NCI-H1105 treated with DMSO at 0.1 percent for 48 hours (cell line): ENCODE results near the gene ZNF567.
"Not testable (repeated sequence)": the region's sequence is repeated elsewhere in the genome, so short reads cannot be mapped to it uniquely, and the experiment has no call there.

Experiments used
- DNase-seq: peaks from one replicate; lab custom pipeline; 2025; lab: John Stamatoyannopoulos, UW

The ZNF567 gene

GRCh38 chr19:36687214-36688056 is at the start of gene ZNF567:
ZNF567 (plus strand) TSS chr19:36687612; CDS start chr19:36694868, 7,256 bp downstream.
- peak; percentile 94 for DNase-seq

DNA sequence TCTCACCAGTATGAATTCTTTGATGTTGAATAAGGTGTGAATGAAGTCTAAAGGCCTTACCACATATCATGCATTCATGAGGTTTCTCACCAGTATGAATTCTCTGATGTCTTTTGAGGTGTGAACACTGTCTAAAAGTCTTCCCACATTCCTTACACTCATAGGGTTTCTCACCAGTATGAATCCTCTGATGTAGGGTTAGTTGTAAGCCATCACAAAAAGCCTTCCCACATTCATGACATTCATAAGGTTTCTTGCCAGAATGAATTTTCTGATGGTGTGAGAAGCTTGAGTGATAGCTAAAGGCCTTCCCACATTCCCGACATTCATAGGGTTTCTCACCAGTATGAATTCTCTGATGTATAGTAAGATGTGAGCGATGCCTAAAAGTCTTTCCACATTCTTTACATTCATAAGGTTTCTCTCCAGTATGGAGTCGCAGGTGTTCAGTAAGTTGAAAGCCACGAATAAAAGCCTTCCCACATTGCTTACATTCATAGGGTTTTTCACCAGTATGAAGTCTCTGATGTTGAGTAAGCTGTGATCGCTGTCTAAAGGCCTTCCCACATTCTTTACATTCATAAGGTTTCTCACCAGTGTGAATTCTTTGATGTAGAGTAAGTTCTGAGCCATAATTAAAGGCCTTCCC is 48.4 kb upstream of the ZNF567 start:
- no peak for DNase-seq

DNA sequence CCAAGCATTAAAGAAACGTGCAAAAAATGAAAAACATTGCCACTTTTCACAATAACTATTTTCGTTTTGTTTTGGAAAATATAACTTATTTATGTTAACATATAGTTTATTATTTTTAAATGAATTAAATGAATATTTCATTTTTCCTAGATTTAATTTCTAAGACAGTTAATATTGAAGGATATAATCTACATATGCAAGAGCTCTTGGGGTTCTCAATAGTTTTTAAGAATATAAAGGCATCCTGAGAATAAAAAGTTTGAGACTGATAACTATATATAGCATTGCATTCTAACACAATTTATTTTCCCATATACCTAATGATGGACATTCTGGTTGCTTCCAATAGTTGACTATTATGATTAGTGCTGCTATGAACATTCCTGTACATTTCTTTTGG is 40.7 kb upstream of the ZNF567 start:
- no peak for DNase-seq

DNA sequence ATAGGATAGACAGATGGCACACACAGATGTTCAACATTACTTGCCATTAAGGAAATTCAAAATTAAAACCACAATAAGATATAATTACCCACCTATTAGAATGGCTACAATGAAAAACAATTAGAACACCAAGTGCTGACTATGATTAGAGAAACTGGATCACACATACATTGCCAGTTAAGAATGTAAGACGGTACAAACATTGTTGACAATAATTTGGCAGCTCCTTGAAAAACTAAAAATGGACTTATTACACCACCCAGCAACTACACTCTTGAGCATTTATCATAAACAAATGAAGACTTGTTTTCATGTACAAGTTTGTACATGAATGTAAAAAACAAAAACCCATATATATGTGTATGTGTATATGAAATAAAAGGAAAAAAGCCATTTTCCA is 34.5 kb upstream of the ZNF567 start:
- peak; percentile 83 for DNase-seq

- no peak for DNase-seq
Observed at GRCh38 chr19:36665832-36666231, 21.6 kb upstream of the ZNF567 start.

DNA sequence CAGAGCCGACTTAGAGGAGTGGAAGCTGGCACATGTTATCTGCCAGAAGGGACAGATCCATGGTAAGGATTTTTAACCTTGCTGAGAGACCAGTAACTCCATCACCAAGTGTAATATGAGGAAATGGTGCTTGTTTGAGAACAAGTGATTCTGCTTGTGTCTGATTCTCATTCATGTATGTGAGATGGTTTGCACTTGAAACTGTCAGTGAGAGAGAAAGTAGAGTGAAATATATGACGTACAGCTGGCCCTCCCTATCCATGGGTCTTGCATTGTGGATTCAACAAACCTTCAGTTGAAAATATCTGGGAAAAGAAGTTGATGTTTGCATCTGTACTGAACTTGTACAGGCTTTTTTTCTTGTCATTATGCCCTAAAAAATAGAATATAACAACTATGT is 18.8 kb upstream of the ZNF567 start:
- no peak for DNase-seq

DNA sequence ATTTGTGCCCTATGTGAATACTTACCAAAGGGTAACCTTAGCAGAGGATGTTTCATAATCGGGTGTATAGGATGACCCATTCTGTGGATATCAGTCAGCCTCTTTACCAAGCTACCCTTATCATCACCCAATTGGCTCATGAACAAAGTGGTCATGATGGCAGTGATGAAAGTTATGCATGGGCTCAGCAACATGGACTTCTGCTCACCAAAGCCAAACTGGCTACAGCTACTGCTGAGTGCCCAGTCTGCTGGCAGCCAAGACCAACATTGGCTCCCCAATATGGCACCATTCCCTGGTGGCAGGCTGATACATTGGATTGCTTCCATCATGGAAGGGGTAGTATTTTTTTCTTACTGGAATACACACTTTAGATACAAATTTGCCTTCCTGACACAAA is 15.0 kb upstream of the ZNF567 start:
- no peak for DNase-seq

DNA sequence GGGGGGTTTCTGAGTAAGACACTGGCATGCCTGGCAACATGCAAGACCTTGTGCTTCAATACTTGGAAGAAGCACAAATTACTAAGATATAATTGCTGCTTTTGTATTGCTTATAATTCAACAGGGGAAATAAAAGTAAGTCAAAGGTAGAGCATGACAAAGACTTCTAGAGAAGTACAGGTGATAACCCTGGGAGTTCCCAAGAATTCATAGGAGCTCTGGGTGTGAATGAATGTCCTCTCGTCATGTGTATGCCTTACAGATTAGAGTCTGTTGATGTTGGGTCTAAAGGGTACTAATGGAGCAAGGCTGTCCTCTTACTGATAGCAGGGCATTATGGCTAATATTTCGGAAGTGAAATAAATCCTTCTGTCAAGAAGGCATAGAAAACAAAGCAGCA is 13.2 kb upstream of the ZNF567 start:
- no peak for DNase-seq

- no peak for DNase-seq
Observed at GRCh38 chr19:36679455-36679854, 8.0 kb upstream of the ZNF567 start.

DNA sequence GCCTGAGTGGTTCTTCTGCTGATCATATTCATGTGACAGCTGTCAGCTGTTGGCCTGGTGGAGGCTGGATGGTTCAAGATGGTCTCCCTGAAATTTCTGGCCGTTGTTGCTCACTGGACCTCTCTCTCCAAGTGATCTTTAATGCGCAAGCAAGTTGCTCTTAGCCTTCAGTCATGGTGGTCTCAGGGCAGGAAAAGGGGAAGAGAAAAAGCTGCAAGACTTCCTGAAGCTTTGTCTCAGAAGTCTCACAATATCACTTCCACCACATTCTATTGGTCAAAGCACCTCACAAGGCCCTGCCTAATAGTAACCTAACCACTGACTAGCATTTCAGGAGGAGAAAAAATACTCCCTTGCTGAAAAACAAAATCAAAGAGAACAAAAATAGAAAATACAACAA is 1.6 kb upstream of the ZNF567 start:
- no peak for DNase-seq

- peak; percentile 42 for DNase-seq
Observed at GRCh38 chr19:36686365-36687213, 823 bp upstream of the ZNF567 start.

DNA sequence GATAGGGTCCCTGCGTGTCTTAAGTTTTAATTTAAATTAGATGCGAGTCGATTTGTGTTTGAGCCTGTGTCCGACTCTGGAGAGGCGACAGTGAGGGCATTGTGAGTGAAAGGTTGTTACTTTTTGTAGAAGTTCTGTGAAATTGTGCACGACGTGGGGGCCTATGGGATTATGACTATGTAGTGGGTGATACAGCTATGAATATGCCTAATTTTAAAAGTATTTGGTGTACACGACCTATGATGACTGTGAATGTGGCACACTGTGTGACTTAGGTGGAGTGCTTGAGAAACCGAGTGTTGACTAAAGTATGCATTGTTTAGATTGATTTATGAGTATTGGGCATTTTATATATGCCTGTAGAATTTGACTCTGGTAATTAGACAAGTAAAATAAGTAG is 646 bp downstream of the ZNF567 start:
- no peak for DNase-seq

DNA sequence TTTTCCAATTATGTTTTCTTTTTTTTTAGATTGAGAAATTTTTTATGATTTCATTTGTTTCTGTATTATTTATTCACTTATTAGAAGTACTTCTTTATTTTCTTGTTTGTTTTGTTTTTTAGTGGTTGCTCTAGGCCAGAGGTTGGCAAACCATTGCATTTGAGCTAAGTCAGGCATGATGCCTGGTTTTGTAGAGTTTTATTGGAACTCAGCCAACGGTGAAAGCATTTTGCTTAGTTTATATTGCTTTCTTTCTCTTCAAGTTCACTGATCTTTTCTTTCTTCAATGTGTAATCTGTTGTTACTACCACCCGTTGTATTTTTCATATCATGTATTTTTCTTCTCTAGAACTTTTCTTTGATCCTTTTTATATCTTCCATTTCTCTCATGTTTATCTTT is 19.7 kb downstream of the ZNF567 start:
- DNase-seq = no peak

GRCh38 chr19:36709423-36709822 is 22.0 kb downstream of the ZNF567 start:
- no peak for DNase-seq

GRCh38 chr19:36719687-36720556 is 32.5 kb downstream of the ZNF567 start:
- no peak for DNase-seq

DNA sequence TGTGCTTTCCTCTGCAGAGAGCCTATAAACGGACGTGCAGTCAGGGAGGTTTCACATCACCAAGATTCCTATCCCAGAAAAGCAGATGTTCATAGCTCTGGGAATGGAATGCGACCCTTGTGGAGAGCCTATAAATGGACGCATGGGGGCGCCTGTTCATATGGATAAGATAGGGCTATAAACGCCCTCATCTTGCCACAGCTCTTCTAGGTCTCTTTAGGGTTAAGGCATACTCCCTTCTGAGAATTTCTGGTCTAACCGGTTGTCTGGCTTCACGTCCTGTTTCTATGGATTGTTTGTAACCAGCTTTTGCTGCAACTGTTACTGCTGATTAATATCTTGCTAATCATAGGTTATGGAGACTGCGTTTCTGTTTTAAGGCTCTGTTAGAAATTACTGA is 48.8 kb downstream of the ZNF567 start:
- not testable (repeated sequence) for DNase-seq

DNA sequence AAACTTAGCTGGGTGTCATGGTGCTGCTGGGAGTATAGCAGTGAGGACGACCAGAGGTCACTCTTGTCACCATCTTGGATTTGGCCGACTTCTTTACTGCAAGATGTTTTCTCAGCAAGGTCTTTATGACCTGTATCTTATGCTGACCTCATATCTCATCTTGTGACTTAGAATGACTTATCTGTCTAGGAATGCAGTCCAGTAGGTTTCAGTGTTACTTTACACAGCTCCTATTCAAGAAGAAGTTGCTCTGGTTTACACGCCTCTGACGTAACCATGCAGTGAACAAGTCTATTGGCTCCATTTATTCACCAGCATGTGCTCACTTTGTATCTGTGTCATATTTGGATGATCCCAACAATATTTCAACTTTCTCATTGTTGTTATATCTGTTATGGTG is 58.5 kb downstream of the ZNF567 start:
- no peak for DNase-seq

DNA sequence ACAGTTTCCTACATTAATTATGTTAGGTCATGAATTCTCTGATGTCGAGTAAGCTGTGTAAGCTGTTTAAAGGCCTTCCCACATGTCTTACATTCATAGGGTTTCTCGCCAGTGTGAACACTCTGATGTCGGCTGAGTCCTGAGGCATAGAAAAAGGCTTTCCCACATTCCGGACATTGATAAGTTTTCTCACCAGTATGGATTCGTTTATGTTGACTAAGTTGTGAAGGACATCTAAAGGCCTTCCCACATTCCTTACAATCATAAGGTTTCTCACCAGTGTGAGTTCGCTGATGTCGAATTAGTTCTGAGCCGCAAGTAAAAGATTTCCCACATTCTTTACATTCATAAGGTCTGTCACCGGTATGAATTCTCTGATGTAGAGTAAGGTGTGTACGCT is 60.3 kb downstream of the ZNF567 start:
- no peak for DNase-seq

- DNase-seq = no peak
Observed at GRCh38 chr19:36748431-36749275, 61.2 kb downstream of the ZNF567 start.

- DNase-seq = not testable (repeated sequence)
Observed at GRCh38 chr19:36749613-36750012, 62.2 kb downstream of the ZNF567 start.
